Measurements from ENCODE around the gene PTH2R.
"Not testable (repeated sequence)": the region's sequence is repeated elsewhere in the genome, so short reads cannot be mapped to it uniquely, and the experiment has no call there.

PTH2R gene

GRCh38 chr2:208485390-208485789 lies 78.8 kb downstream of the PTH2R start:
- no peak for DNase-seq

- DNase-seq: no peak
Observed at GRCh38 chr2:208488686-208489564, 82.3 kb downstream of the PTH2R start.

- DNase-seq: no peak
Observed at GRCh38 chr2:208489687-208490086, 83.1 kb downstream of the PTH2R start.

- no peak for DNase-seq
Observed at GRCh38 chr2:208490492-208490891, 83.9 kb downstream of the PTH2R start.

- DNase-seq: no peak
Observed at GRCh38 chr2:208491641-208492040, 85.0 kb downstream of the PTH2R start.

GRCh38 chr2:208492069-208492468 lies 85.5 kb downstream of the PTH2R start:
- DNase-seq: no peak

GRCh38 chr2:208493186-208493585 lies 86.6 kb downstream of the PTH2R start:
- DNase-seq: no peak

- no peak for DNase-seq
Observed at GRCh38 chr2:208496129-208496528, 89.5 kb downstream of the PTH2R start.

GRCh38 chr2:208501206-208501605 lies 94.6 kb downstream of the PTH2R start:
- DNase-seq: no peak

GRCh38 chr2:208502288-208502687 lies 95.7 kb downstream of the PTH2R start:
- no peak for DNase-seq

- DNase-seq: not testable (repeated sequence)
Observed at GRCh38 chr2:208505365-208505764, 98.8 kb downstream of the PTH2R start.

- no peak for DNase-seq
Observed at GRCh38 chr2:208509586-208509985, 103.0 kb downstream of the PTH2R start.

- no peak for DNase-seq
Observed at GRCh38 chr2:208511016-208511415, 104.4 kb downstream of the PTH2R start.

GRCh38 chr2:208511573-208511972 lies 105.0 kb downstream of the PTH2R start:
- DNase-seq: no peak

GRCh38 chr2:208515099-208515498 lies 108.5 kb downstream of the PTH2R start:
- DNase-seq: no peak

- not testable (repeated sequence) for DNase-seq
Observed at GRCh38 chr2:208523069-208523468, 116.5 kb downstream of the PTH2R start.

GRCh38 chr2:208525165-208525564 lies 118.6 kb downstream of the PTH2R start:
- DNase-seq: not testable (repeated sequence)

- no peak for DNase-seq
Observed at GRCh38 chr2:208529796-208530195, 123.2 kb downstream of the PTH2R start.

GRCh38 chr2:208531361-208531760 lies 124.8 kb downstream of the PTH2R start:
- no peak for DNase-seq

- not testable (repeated sequence) for DNase-seq
Observed at GRCh38 chr2:208535578-208535977, 129.0 kb downstream of the PTH2R start.

GRCh38 chr2:208541461-208541988 lies 134.9 kb downstream of the PTH2R start:
- DNase-seq: no peak

GRCh38 chr2:208541989-208542464 lies 135.4 kb downstream of the PTH2R start:
- DNase-seq: no peak

- DNase-seq: no peak
Observed at GRCh38 chr2:208542465-208543041, 136.0 kb downstream of the PTH2R start.
